ENCODE measurements around the gene VAT1L.

VAT1L gene

GRCh38 chr16:77825196-77825595, 36.8 kb downstream of the VAT1L start:
- DNase-seq (ENCODE audit: low read depth), result no peak
- no peak for TF ChIP-seq CTCF (IDR thresholded peaks at IDR 0.05; ENCODE audit: insufficient read depth, low read depth, low read length, missing control alignments)
- H3K4me3 ChIP-seq (ENCODE audit: low read depth, low read length), result no peak overlapping the region

GRCh38 chr16:77827032-77827431, 38.7 kb downstream of the VAT1L start:
- H3K4me3 ChIP-seq (ENCODE audit: low read depth, low read length), result no peak overlapping the region
- no peak for TF ChIP-seq CTCF (IDR thresholded peaks at IDR 0.05; ENCODE audit: insufficient read depth, low read depth, low read length, missing control alignments)
- no peak for DNase-seq (ENCODE audit: low read depth)

GRCh38 chr16:77833921-77834634, 45.7 kb downstream of the VAT1L start:
- DNase-seq (ENCODE audit: low read depth), result no peak
- no peak overlapping the region for H3K4me3 ChIP-seq (ENCODE audit: low read depth, low read length)
- TF ChIP-seq CTCF (IDR thresholded peaks at IDR 0.05; ENCODE audit: insufficient read depth, low read depth, low read length, missing control alignments), result no peak

GRCh38 chr16:77834635-77835540, 46.5 kb downstream of the VAT1L start:
- TF ChIP-seq CTCF (IDR thresholded peaks at IDR 0.05; ENCODE audit: insufficient read depth, low read depth, low read length, missing control alignments), result no peak
- DNase-seq (ENCODE audit: low read depth), result no peak
- H3K4me3 ChIP-seq (ENCODE audit: low read depth, low read length), result no peak overlapping the region

- H3K4me3 ChIP-seq (ENCODE audit: low read depth, low read length), result no peak overlapping the region
- TF ChIP-seq CTCF (IDR thresholded peaks at IDR 0.05; ENCODE audit: insufficient read depth, low read depth, low read length, missing control alignments), result no peak
- DNase-seq (ENCODE audit: low read depth), result no peak
Observed at GRCh38 chr16:77836801-77837200, 48.4 kb downstream of the VAT1L start.

- no peak overlapping the region for H3K4me3 ChIP-seq (ENCODE audit: low read depth, low read length)
- no peak for TF ChIP-seq CTCF (IDR thresholded peaks at IDR 0.05; ENCODE audit: insufficient read depth, low read depth, low read length, missing control alignments)
- DNase-seq (ENCODE audit: low read depth), result no peak
Observed at GRCh38 chr16:77838597-77839255, 50.4 kb downstream of the VAT1L start.

Data from GM12865 (cell line).